Coronary artery (tissue), 2 donors: Measurements from ENCODE around the gene CDC42EP2.

ENCODE experiments used
- DNase-seq: peaks from one replicate; pipeline ENCODE4 v3.0.0-alpha.2; 2017; ENCODE audit warnings: low spot score
- H3K27ac ChIP-seq, 2 donors: fragments of 200-600 bp; sonication (generic); one replicate each; pipeline ENCODE4 v1.5.1; 2016 to 2019
- H3K4me3 ChIP-seq: fragments of 200-600 bp; sonication (generic); 2 replicates; pipeline ENCODE4 v1.5.1; 2016; ENCODE audit warnings: mild to moderate bottlenecking, moderate library complexity
- CTCF ChIP-seq: fragments of 200-600 bp; sonication (generic); IDR thresholded peaks from one replicate; pipeline ENCODE4 v1.5.1; 2019; ENCODE audit warnings: antibody characterized with exemption

CDC42EP2 gene

GRCh38 chr11:65363770-65364169 is 49.1 kb downstream of the CDC42EP2 start:
- no peak for DNase-seq
- H3K4me3 ChIP-seq: no peak overlapping the region
- no peak overlapping the region for H3K27ac ChIP-seq
- no peak for TF ChIP-seq CTCF

GRCh38 chr11:65366340-65366773 is 51.7 kb downstream of the CDC42EP2 start:
- no peak for DNase-seq
- Histone ChIP-seq H3K27ac (no peak overlapping the region), H3K4me3 (no peak overlapping the region)
- TF ChIP-seq CTCF: peak; percentile 67

- DNase-seq: no peak
- no peak overlapping the region for H3K4me3 ChIP-seq
- H3K27ac ChIP-seq: peak overlapping the region; percentile 74 to 88
- TF ChIP-seq CTCF: no peak
Measured at GRCh38 chr11:65370659-65371049, 56.0 kb downstream of the CDC42EP2 start.
